A673 (cell line): ENCODE data around the gene GALNT7.

Source experiments
- EZH2 ChIP-seq: fragments of 200-600 bp; sonication (generic); IDR thresholded peaks from 2 replicates; pipeline ENCODE4 v1.6.1; 2017; ENCODE audit warnings: borderline replicate concordance, low read depth, mild to moderate bottlenecking, mixed read lengths, antibody characterized with exemption, low read length; ENCODE audit not compliant: poor library complexity, severe bottlenecking
- TF ChIP-seq, protein P1 (sequence below): fragments of 300-800, 200-600 bp; sonication (generic); conservative IDR thresholded peaks from 2 replicates; pipeline ENCODE4 v1.5.1; 2017; ENCODE audit warnings: low read depth, mild to moderate bottlenecking, antibody characterized with exemption, low read length, moderate library complexity, mixed read lengths

DNA sequence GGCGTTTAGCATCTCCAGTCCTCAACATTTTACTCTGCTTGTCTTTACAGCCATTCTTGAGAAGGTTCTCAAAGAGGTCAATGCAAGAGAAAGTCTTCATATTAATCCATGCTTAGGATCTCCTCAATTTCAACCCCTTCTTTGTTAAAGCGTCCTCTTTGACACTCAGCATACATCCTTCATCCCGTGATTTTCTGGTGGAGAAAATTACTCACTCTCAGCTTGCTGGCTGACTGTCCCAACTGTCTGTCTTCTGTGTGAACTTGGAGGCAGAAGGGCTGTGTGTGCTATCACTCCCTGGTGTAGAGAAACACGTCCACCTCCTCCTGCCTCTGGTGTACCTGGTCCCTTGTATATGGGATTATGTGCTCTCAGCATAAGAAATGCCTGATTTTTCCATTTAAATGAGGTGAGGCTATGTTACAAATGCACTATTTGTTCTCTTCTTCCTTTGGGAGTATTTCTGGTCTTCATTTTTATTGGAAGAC is 57.8 kb downstream of the GALNT7 start:
- TF ChIP-seq EZH2 = no peak
- TF ChIP-seq, protein P1, sequence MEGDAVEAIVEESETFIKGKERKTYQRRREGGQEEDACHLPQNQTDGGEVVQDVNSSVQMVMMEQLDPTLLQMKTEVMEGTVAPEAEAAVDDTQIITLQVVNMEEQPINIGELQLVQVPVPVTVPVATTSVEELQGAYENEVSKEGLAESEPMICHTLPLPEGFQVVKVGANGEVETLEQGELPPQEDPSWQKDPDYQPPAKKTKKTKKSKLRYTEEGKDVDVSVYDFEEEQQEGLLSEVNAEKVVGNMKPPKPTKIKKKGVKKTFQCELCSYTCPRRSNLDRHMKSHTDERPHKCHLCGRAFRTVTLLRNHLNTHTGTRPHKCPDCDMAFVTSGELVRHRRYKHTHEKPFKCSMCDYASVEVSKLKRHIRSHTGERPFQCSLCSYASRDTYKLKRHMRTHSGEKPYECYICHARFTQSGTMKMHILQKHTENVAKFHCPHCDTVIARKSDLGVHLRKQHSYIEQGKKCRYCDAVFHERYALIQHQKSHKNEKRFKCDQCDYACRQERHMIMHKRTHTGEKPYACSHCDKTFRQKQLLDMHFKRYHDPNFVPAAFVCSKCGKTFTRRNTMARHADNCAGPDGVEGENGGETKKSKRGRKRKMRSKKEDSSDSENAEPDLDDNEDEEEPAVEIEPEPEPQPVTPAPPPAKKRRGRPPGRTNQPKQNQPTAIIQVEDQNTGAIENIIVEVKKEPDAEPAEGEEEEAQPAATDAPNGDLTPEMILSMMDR = no peak
